HFFc6 (cell line): ENCODE data around the gene ATOH1. TPM values are rescaled to one million over a fixed set of nuclear protein-coding genes. Genes with fewer than 3 reads are reported as not detected.

Source experiments
- DNase-seq: peaks from one replicate; pipeline ENCODE4 v3.0.0-alpha.2; 2018
- H3K27ac Mint-ChIP-seq: 2 replicates; pipeline ENCODE4 v1.8.0; 2020; ENCODE audit warnings: mild to moderate bottlenecking, mixed read lengths
- H3K27me3 Mint-ChIP-seq: 2 replicates; pipeline ENCODE4 v1.8.0; 2021; ENCODE audit warnings: mild to moderate bottlenecking, moderate library complexity, mixed read lengths; ENCODE audit not compliant: insufficient read depth
- H3K36me3 Mint-ChIP-seq: 2 replicates; pipeline ENCODE4 v1.8.0; 2021; ENCODE audit warnings: low read depth, mixed read lengths
- H3K4me1 Mint-ChIP-seq: 2 replicates; pipeline ENCODE4 v1.8.0; 2020; ENCODE audit warnings: low read depth, mixed read lengths
- H3K4me3 Mint-ChIP-seq: 2 replicates; pipeline ENCODE4 v1.8.0; 2020; ENCODE audit warnings: mild to moderate bottlenecking, moderate library complexity, mixed read lengths
- H3K9me3 Mint-ChIP-seq: 2 replicates; pipeline ENCODE4 v1.8.0; 2020; ENCODE audit warnings: mild to moderate bottlenecking, mixed read lengths
- total RNA-seq, 6 experiments: library from RNA; stranded (reverse); fragmentation: NEBNext Ultra II Directional; extraction: Animal tissue kit (Norgen Biotek cat#: 25700); gene quantifications; 2 replicates in 1 of 6; 3 replicates in 5 of 6; pipeline ENCODE4 v1.2.3, GENCODE V29; 2021
- TF ChIP-seq, protein P1 (sequence below): fragments of 200-600 bp; sonication (generic); IDR thresholded peaks from 2 replicates; pipeline ENCODE4 v1.5.0; 2021; ENCODE audit warnings: antibody characterized with exemption, mild to moderate bottlenecking

Gene ATOH1
- total RNA-seq, 6 experiments from 2014 or later, result not detected

DNA sequence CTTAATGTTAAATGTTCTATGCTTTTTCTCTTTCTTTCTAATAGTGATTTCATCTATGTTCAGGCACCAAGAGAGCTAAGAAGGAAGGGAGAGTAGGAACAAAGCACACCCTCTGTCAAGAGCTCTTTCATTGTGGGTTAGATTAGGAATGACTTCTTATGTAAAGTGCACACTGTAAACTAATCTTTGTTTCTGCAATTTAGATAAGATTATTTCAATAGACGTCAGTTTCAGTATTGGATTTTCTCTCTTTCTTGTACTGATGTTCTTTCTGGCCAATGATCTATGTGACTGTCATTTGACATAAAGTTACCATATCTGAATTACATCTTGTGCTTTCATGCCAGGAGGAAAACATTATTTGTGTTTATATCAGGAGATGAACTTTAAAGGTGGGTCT, 48.2 kb downstream of the ATOH1 start:
- DNase-seq, result no peak
- H3K36me3 Mint-ChIP-seq, result peaks cover 3% of the 10 kb centered on the region; the same call in 1 of the 2 replicates
- H3K27ac Mint-ChIP-seq, result no peak overlapping the region
- H3K27me3 Mint-ChIP-seq, result peaks cover 2% of the 10 kb centered on the region; the same call in 1 of the 2 replicates
- TF ChIP-seq, protein P1, sequence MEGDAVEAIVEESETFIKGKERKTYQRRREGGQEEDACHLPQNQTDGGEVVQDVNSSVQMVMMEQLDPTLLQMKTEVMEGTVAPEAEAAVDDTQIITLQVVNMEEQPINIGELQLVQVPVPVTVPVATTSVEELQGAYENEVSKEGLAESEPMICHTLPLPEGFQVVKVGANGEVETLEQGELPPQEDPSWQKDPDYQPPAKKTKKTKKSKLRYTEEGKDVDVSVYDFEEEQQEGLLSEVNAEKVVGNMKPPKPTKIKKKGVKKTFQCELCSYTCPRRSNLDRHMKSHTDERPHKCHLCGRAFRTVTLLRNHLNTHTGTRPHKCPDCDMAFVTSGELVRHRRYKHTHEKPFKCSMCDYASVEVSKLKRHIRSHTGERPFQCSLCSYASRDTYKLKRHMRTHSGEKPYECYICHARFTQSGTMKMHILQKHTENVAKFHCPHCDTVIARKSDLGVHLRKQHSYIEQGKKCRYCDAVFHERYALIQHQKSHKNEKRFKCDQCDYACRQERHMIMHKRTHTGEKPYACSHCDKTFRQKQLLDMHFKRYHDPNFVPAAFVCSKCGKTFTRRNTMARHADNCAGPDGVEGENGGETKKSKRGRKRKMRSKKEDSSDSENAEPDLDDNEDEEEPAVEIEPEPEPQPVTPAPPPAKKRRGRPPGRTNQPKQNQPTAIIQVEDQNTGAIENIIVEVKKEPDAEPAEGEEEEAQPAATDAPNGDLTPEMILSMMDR, result no peak
- H3K4me3 Mint-ChIP-seq, result no peak overlapping the region
- H3K9me3 Mint-ChIP-seq, result peaks cover 32% of the 10 kb centered on the region
- no peaks in the 10 kb centered on the region for H3K4me1 Mint-ChIP-seq

DNA sequence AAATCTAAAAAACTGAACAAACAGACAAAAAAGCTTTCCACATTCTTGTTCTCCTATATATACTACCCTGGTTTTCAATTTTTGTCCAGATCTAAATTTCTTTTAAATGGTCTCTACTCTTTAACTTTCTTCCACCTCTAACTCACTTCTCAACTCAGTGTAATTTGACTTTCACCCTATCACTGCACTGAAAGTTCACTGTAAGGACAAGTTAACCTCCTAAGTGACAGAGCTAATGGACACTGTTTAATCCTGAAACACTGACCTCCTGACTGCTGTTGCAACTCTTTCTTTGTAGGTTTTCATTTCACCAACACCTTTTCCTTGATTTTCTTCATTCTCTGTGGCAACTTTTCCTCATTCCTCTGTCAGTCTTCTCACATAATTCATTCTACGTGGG, 50.0 kb downstream of the ATOH1 start:
- Mint-ChIP-seq H3K27ac (no peak overlapping the region), H3K4me1 (no peaks in the 10 kb centered on the region), H3K4me3 (no peak overlapping the region), H3K27me3 (peaks cover 2% of the 10 kb centered on the region; the same call in 1 of the 2 replicates), H3K9me3 (peaks cover 29% of the 10 kb centered on the region), H3K36me3 (peaks cover 3% of the 10 kb centered on the region; the same call in 1 of the 2 replicates)
- DNase-seq, result no peak
- TF ChIP-seq, protein P1, result no peak

DNA sequence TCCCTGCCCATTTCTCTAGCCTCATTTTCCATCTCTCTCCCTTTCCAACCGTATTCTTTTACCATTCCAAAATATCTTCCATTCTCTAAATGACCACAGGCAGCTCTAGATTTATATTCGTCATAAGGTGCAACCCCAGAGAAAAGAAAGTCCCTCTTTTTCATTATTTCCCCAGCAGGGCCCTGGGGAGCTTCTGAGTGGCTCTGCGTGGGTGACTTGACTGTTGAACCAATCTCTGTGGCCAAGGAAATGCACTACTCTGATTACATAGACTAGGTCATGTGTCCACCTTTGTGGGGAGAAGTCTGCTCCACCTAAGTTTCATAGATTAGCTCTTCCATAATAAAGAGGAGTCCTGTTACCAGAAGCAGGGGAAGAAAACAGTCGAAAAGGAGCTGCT, 51.4 kb downstream of the ATOH1 start:
- H3K36me3 Mint-ChIP-seq, result peaks cover 3% of the 10 kb centered on the region; the same call in 1 of the 2 replicates
- H3K4me3 Mint-ChIP-seq, result no peak overlapping the region
- H3K9me3 Mint-ChIP-seq, result peaks cover 29% of the 10 kb centered on the region
- H3K27me3 Mint-ChIP-seq, result peaks cover 2% of the 10 kb centered on the region; the same call in 1 of the 2 replicates
- H3K4me1 Mint-ChIP-seq, result no peaks in the 10 kb centered on the region
- no peak for DNase-seq
- TF ChIP-seq, protein P1, result no peak
- no peak overlapping the region for H3K27ac Mint-ChIP-seq
